ENCODE measurements around the gene CFAP161. TPM values are rescaled to one million over a fixed set of nuclear protein-coding genes. Genes with fewer than 3 reads are reported as not detected.

Gene CFAP161
- total RNA-seq, 1 donor from 2014 or later: 21.1 TPM

- no peaks in the 10 kb centered on the region for H3K36me3 Mint-ChIP-seq (ENCODE audit: low read depth, unreplicated experiment)
- TF ChIP-seq, protein P1, sequence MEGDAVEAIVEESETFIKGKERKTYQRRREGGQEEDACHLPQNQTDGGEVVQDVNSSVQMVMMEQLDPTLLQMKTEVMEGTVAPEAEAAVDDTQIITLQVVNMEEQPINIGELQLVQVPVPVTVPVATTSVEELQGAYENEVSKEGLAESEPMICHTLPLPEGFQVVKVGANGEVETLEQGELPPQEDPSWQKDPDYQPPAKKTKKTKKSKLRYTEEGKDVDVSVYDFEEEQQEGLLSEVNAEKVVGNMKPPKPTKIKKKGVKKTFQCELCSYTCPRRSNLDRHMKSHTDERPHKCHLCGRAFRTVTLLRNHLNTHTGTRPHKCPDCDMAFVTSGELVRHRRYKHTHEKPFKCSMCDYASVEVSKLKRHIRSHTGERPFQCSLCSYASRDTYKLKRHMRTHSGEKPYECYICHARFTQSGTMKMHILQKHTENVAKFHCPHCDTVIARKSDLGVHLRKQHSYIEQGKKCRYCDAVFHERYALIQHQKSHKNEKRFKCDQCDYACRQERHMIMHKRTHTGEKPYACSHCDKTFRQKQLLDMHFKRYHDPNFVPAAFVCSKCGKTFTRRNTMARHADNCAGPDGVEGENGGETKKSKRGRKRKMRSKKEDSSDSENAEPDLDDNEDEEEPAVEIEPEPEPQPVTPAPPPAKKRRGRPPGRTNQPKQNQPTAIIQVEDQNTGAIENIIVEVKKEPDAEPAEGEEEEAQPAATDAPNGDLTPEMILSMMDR (IDR thresholded peaks at IDR 0.05; ENCODE audit: unreplicated experiment): no peak
- peaks cover 5% of the 10 kb centered on the region for H3K4me1 Mint-ChIP-seq (ENCODE audit: unreplicated experiment)
- H3K27ac Mint-ChIP-seq (ENCODE audit: unreplicated experiment): no peak overlapping the region
- H3K4me3 Mint-ChIP-seq (ENCODE audit: unreplicated experiment): no peak overlapping the region
- H3K27me3 Mint-ChIP-seq (ENCODE audit: unreplicated experiment): no peaks in the 10 kb centered on the region
- no peaks in the 10 kb centered on the region for H3K9me3 Mint-ChIP-seq (ENCODE audit: unreplicated experiment)
- no peak for DNase-seq (ENCODE audit: low spot score)
These were observed 55.7 kb downstream of the CFAP161 start for GRCh38 chr15:81189583-81190283.

GRCh38 chr15:81190922-81191507 lies 56.9 kb downstream of the CFAP161 start:
- H3K4me3 Mint-ChIP-seq (ENCODE audit: unreplicated experiment): no peak overlapping the region
- peaks cover 5% of the 10 kb centered on the region for H3K4me1 Mint-ChIP-seq (ENCODE audit: unreplicated experiment)
- H3K27me3 Mint-ChIP-seq (ENCODE audit: unreplicated experiment): no peaks in the 10 kb centered on the region
- H3K36me3 Mint-ChIP-seq (ENCODE audit: low read depth, unreplicated experiment): no peaks in the 10 kb centered on the region
- no peak overlapping the region for H3K27ac Mint-ChIP-seq (ENCODE audit: unreplicated experiment)
- H3K9me3 Mint-ChIP-seq (ENCODE audit: unreplicated experiment): no peaks in the 10 kb centered on the region
- DNase-seq (ENCODE audit: low spot score): no peak
- TF ChIP-seq, protein P1 (IDR thresholded peaks at IDR 0.05; ENCODE audit: unreplicated experiment): no peak

DNA sequence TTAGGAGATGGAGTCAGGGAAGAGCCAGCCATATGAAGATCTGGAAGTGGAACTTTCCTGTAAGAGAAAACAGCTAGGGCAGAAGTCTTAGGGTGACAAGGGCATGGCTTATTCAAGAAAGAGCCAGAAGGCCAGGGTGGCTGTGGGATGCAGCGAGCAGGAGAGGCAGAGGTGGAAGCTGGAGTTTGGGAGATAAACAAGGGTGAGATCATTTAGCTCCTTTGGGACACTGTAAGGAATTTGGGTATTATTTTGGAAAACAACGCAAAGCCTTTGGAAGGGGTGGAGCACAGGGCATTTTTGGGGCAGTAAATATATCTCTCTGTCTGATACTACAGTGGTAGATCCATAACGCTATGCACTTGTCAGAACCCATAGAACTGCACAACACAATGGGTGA lies 57.6 kb downstream of the CFAP161 start:
- Mint-ChIP-seq H3K27me3 (ENCODE audit: unreplicated experiment) (no peaks in the 10 kb centered on the region), H3K4me1 (ENCODE audit: unreplicated experiment) (peaks cover 5% of the 10 kb centered on the region), H3K4me3 (ENCODE audit: unreplicated experiment) (no peak overlapping the region), H3K9me3 (ENCODE audit: unreplicated experiment) (no peaks in the 10 kb centered on the region), H3K36me3 (ENCODE audit: low read depth, unreplicated experiment) (no peaks in the 10 kb centered on the region), H3K27ac (ENCODE audit: unreplicated experiment) (no peak overlapping the region)
- no peak for DNase-seq (ENCODE audit: low spot score)
- TF ChIP-seq, protein P1 (IDR thresholded peaks at IDR 0.05; ENCODE audit: unreplicated experiment): no peak

DNA sequence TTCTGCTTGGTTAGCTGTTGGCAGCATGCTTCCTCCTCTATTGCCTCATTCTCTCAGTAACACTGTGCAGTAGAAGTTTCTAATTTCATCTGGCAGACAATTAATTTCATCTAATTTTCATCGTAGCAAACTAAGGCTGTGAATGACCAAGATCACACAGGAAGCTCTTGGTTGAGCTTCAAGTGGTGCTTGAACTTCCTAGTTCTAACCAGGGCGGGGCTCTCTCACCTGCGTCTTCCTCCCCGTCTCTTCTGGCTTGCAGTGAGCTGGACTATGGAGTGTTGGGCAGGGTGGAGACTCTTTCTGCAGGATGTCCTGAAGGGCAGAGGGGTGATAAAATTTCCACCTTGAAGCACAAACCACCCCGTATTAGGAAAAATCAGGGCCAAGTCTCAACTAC lies 60.7 kb downstream of the CFAP161 start:
- Mint-ChIP-seq H3K27me3 (ENCODE audit: unreplicated experiment) (no peaks in the 10 kb centered on the region), H3K4me1 (ENCODE audit: unreplicated experiment) (peaks cover 5% of the 10 kb centered on the region), H3K9me3 (ENCODE audit: unreplicated experiment) (no peaks in the 10 kb centered on the region), H3K36me3 (ENCODE audit: low read depth, unreplicated experiment) (peaks cover 3% of the 10 kb centered on the region), H3K4me3 (ENCODE audit: unreplicated experiment) (no peak overlapping the region), H3K27ac (ENCODE audit: unreplicated experiment) (no peak overlapping the region)
- DNase-seq (ENCODE audit: low spot score): no peak
- TF ChIP-seq, protein P1 (IDR thresholded peaks at IDR 0.05; ENCODE audit: unreplicated experiment): no peak

GRCh38 chr15:81195339-81195864 lies 61.3 kb downstream of the CFAP161 start:
- H3K27me3 Mint-ChIP-seq (ENCODE audit: unreplicated experiment): no peaks in the 10 kb centered on the region
- H3K9me3 Mint-ChIP-seq (ENCODE audit: unreplicated experiment): no peaks in the 10 kb centered on the region
- peaks cover 1% of the 10 kb centered on the region for H3K4me1 Mint-ChIP-seq (ENCODE audit: unreplicated experiment)
- peaks cover 3% of the 10 kb centered on the region for H3K36me3 Mint-ChIP-seq (ENCODE audit: low read depth, unreplicated experiment)
- no peak for DNase-seq (ENCODE audit: low spot score)
- no peak overlapping the region for H3K4me3 Mint-ChIP-seq (ENCODE audit: unreplicated experiment)
- H3K27ac Mint-ChIP-seq (ENCODE audit: unreplicated experiment): no peak overlapping the region
- TF ChIP-seq, protein P1 (IDR thresholded peaks at IDR 0.05; ENCODE audit: unreplicated experiment): no peak

Measured in endothelial cell (in vitro differentiated cells).